K562 (cell line): ENCODE measurements around the gene RABGAP1L. TPM values are rescaled to one million over a fixed set of nuclear protein-coding genes. Genes with fewer than 3 reads are reported as not detected.

Source experiments
- ATF3 ChIP-seq, 2 experiments: fragments of 450-650 bp in 1 of 2; sonication (generic) in 1 of 2; formaldehyde crosslinking in 1 of 2; IDR thresholded peaks in 1 of 2; conservative IDR thresholded peaks in 1 of 2; 2 replicates each; pipeline versions ENCODE4 v1.6.1 to v1.8.1; 2016 to 2023; ENCODE audit warnings: mild to moderate bottlenecking in 2 of 2, moderate library complexity in 2 of 2, inconsistent platforms in 1 of 2, missing genetic modification reagents in 1 of 2
- CBX3 ChIP-seq, 2 experiments: IDR thresholded peaks; 1 replicate in 1 of 2; 2 replicates in 1 of 2; pipeline ENCODE4 v1.6.1; 2012; ENCODE audit warnings: inconsistent platforms in 2 of 2, low read length in 2 of 2, borderline replicate concordance in 1 of 2, control low read depth in 1 of 2
- CC2D1A ChIP-seq: fragments of 450-650 bp; IDR thresholded peaks from 2 replicates; pipeline ENCODE4 v1.6.1; 2017; ENCODE audit warnings: mild to moderate bottlenecking
- CXXC5 ChIP-seq: fragments of 250-450 bp; sonication (Bioruptor Pico); IDR thresholded peaks from 2 replicates; pipeline ENCODE4 v1.8.0; 2022; ENCODE audit warnings: inconsistent platforms, mild to moderate bottlenecking, moderate library complexity
- DMBX1 ChIP-seq: fragments of 250-450 bp; sonication (Bioruptor Pico); IDR thresholded peaks from 2 replicates; pipeline ENCODE4 v1.8.0; 2022; ENCODE audit warnings: inconsistent platforms, mild to moderate bottlenecking, moderate library complexity, borderline replicate concordance
- DPF2 ChIP-seq: fragments of 450-650 bp; IDR thresholded peaks from 2 replicates; pipeline ENCODE4 v1.6.1; 2016
- FOXM1 ChIP-seq, 2 experiments: fragments of 450-650 bp in 1 of 2; sonication (generic) in 1 of 2; formaldehyde crosslinking in 1 of 2; IDR thresholded peaks; 2 replicates each; pipeline versions ENCODE4 v1.6.1 to v1.9.0; 2017 to 2022; ENCODE audit warnings: low read depth in 2 of 2, mild to moderate bottlenecking in 2 of 2, missing genetic modification reagents in 1 of 2, moderate library complexity in 1 of 2
- GATA2 ChIP-seq: sonication (generic); formaldehyde crosslinking; IDR thresholded peaks from 2 replicates; pipeline ENCODE4 v1.4.0; 2020; ENCODE audit warnings: mild to moderate bottlenecking, missing genetic modification reagents
- HBP1 ChIP-seq: fragments of 450-650 bp; formaldehyde crosslinking; IDR thresholded peaks from 2 replicates; pipeline ENCODE4 v1.4.0; 2022; ENCODE audit warnings: missing genetic modification characterization
- HDAC1 ChIP-seq, 2 experiments: fragments of 450-650 bp; IDR thresholded peaks; 2 replicates each; pipeline ENCODE4 v1.6.1; 2016 to 2017; ENCODE audit warnings: inconsistent platforms in 1 of 2, mild to moderate bottlenecking in 1 of 2, moderate library complexity in 1 of 2
- HDAC6 ChIP-seq: IDR thresholded peaks from 2 replicates; pipeline ENCODE4 v1.6.1; 2012; ENCODE audit warnings: low read depth, mild to moderate bottlenecking, control low read depth, inconsistent platforms, low read length, moderate library complexity
- HNRNPL ChIP-seq: fragments of 200-400 bp; formaldehyde crosslinking; IDR thresholded peaks from 2 replicates; pipeline ENCODE4 v1.6.1; 2017; ENCODE audit warnings: low read depth, mild to moderate bottlenecking, low read length
- HNRNPLL ChIP-seq: fragments of 200-400 bp; formaldehyde crosslinking; IDR thresholded peaks from 2 replicates; pipeline ENCODE4 v1.6.1; 2017; ENCODE audit warnings: low read length, low read depth, mild to moderate bottlenecking; ENCODE audit not compliant: poor library complexity, severe bottlenecking
- KAT8 ChIP-seq: fragments of 450-650 bp; IDR thresholded peaks from 2 replicates; pipeline ENCODE4 v1.6.1; 2016; ENCODE audit warnings: low read depth, mild to moderate bottlenecking
- MYNN ChIP-seq, 2 experiments: sonication (generic); formaldehyde crosslinking in 1 of 2; IDR thresholded peaks; 2 replicates each; pipeline versions ENCODE4 v1.5.0 to v1.6.1; 2016 to 2020; ENCODE audit warnings: antibody characterized with exemption in 1 of 2, missing genetic modification reagents in 1 of 2
- NFIC ChIP-seq: fragments of 450-650 bp; IDR thresholded peaks from 2 replicates; pipeline ENCODE4 v1.6.1; 2017; ENCODE audit warnings: mild to moderate bottlenecking, inconsistent platforms
- TAL1 ChIP-seq: fragments of 450-650 bp; IDR thresholded peaks from 2 replicates; pipeline ENCODE4 v1.6.1; 2016; ENCODE audit warnings: mild to moderate bottlenecking
- ZEB2 ChIP-seq: fragments of 450-650 bp; IDR thresholded peaks from 2 replicates; pipeline ENCODE4 v1.6.1; 2016
- ZFP91 ChIP-seq: sonication (generic); formaldehyde crosslinking; IDR thresholded peaks from 2 replicates; pipeline ENCODE4 v1.8.0; 2022; ENCODE audit warnings: mild to moderate bottlenecking, missing genetic modification reagents
- ZNF280A ChIP-seq: fragments of 450-650 bp; IDR thresholded peaks from 2 replicates; pipeline ENCODE4 v1.6.1; 2018; ENCODE audit warnings: mild to moderate bottlenecking, low read depth; ENCODE audit not compliant: partially characterized antibody
- ZNF511 ChIP-seq: sonication (generic); formaldehyde crosslinking; IDR thresholded peaks from 2 replicates; pipeline ENCODE4 v1.8.0; 2022; ENCODE audit warnings: mild to moderate bottlenecking, missing genetic modification reagents
- ZNF57 ChIP-seq: fragments of 450-650 bp; formaldehyde crosslinking; IDR thresholded peaks from 2 replicates; pipeline ENCODE4 v1.4.0; 2020; ENCODE audit warnings: mild to moderate bottlenecking, moderate library complexity
- ZNF695 ChIP-seq: fragments of 450-650 bp; formaldehyde crosslinking; IDR thresholded peaks from 2 replicates; pipeline ENCODE4 v1.4.0; 2020; ENCODE audit warnings: mild to moderate bottlenecking, moderate library complexity
- polyA plus RNA-seq, 8 experiments: library from polyadenylated mRNA; depleted of rRNA in 4 of 8; stranded (reverse) in 5 of 8; unstranded in 3 of 8; fragments of >200 nt; fragmentation: Nextera tagmentation in 2 of 8; fragmentation: Illumina TruSeq in 1 of 8; extraction: Ambion mirVana in 2 of 8; extraction: Trizol in 1 of 8; gene quantifications; 2 replicates each; pipeline versions ENCODE4 v1.2.1 to v1.2.3, GENCODE V29; 2011 to 2014; ENCODE audit warnings: inconsistent platforms in 1 of 8, missing spikeins in 1 of 8
- total RNA-seq, 7 experiments: library from RNA; depleted of rRNA in 6 of 7; stranded (reverse); fragments of >200 nt in 6 of 7; fragmentation: Illumina TruSeq in 2 of 7; extraction: Trizol in 2 of 7; gene quantifications; 2 replicates each; pipeline versions ENCODE4 v1.2.1 to v1.2.3, GENCODE V29; 2011 to 2021; ENCODE audit warnings: low replicate concordance in 1 of 7

Gene RABGAP1L
- total and polyA plus RNA-seq, 9 of the 15 experiments (the other 6 are each of a cell fraction or from before 2014, with no cell fraction given): 16.5 to 44.9 (median 26.7) TPM

GRCh38 chr1:174872615-174873058, 713.3 kb downstream of the RABGAP1L start (continued):
- TF ChIP-seq ATF3 (IDR thresholded peaks at IDR 0.05) (peak; percentile 61; the same call in 1 of the 2 replicates), ATF3 (CRISPR knock-in tag; conservative IDR thresholded peaks at IDR 0.05) (no peak), FOXM1 (IDR thresholded peaks at IDR 0.05; ENCODE audit: low read depth) (peak; percentile 83), FOXM1 (CRISPR knock-in tag; IDR thresholded peaks at IDR 0.05; ENCODE audit: low read depth) (no peak), ZFP91 (no peak), NFIC (peak; percentile 80), MYNN (IDR thresholded peaks at IDR 0.05) (0 out of 2 replicates have a peak, but pooled peaks have one; percentile 13), MYNN (CRISPR knock-in tag; IDR thresholded peaks at IDR 0.05) (no peak), HDAC6 (no peak), ZEB2 (peak; percentile 87), DPF2 (peak; percentile 92), HNRNPL (no peak), CC2D1A (peak; percentile 68; the same call in 1 of the 2 replicates), CBX3 (IDR thresholded peaks at IDR 0.05; ENCODE audit: borderline replicate concordance in 1 of 2, low read length in 2 of 2) (peak in 1 of 2 experiments; percentile 35; a peak in 1 of 3 replicates), HNRNPLL (no peak), ZNF280A (no peak), ZNF57 (CRISPR knock-in tag) (no peak), ZNF511 (CRISPR knock-in tag) (no peak), ZNF695 (CRISPR knock-in tag) (no peak), HBP1 (CRISPR knock-in tag) (no peak), DMBX1 (CRISPR knock-in tag) (0 out of 2 replicates have a peak, but pooled peaks have one; percentile 12), HDAC1 (IDR thresholded peaks at IDR 0.05) (peak in 1 of 2 experiments; percentile 48; a peak in 2 of 4 replicates), GATA2 (peak; percentile 67), KAT8 (no peak), CXXC5 (CRISPR knock-in tag) (no peak), TAL1 (peak; percentile 93)
